Fibroblast of lung (primary cell): ENCODE measurements around the gene OR10J4.

ENCODE experiments used
- CTCF ChIP-seq, 2 donors: IDR thresholded peaks in 1 of 2; conservative IDR thresholded peaks in 1 of 2; 1 replicate in 1 of 2; 2 replicates in 1 of 2; pipeline ENCODE4 v1.5.1; 2011 to 2012; ENCODE audit warnings: low read length in 2 of 2, control low read depth in 1 of 2, inconsistent platforms in 1 of 2, low read depth in 1 of 2, mild to moderate bottlenecking in 1 of 2
- EZH2 ChIP-seq: IDR thresholded peaks from 2 replicates; pipeline ENCODE4 v1.5.1; 2012; ENCODE audit warnings: low read length, control low read depth, mild to moderate bottlenecking; ENCODE audit errors: missing control alignments

GRCh38 chr1:159406821-159407220 is 25.2 kb upstream of the OR10J4 start:
- TF ChIP-seq EZH2 (no peak), CTCF (conservative IDR thresholded peaks at IDR 0.05 in 1 of 2, IDR thresholded peaks at IDR 0.05 in 1 of 2; ENCODE audit: low read depth in 1 of 2, low read length in 2 of 2) (no peak)
